Neural cell (in vitro differentiated cells): ENCODE measurements around the gene ACSS2. TPM values are rescaled to one million over a fixed set of nuclear protein-coding genes. Genes with fewer than 3 reads are reported as not detected.

Experiments
- H2AFZ ChIP-seq: fragments of 200-600, 300-800 bp; sonication (generic), shearing (Covaris generic); 2 replicates; pipeline ENCODE4 v1.6.0; 2014; ENCODE audit warnings: low read depth, mild to moderate bottlenecking, antibody characterized with exemption, low read length, moderate library complexity
- H3F3A ChIP-seq: fragments of 200-600 bp; shearing (Covaris generic); 2 replicates; pipeline ENCODE4 v1.6.1; 2016; ENCODE audit warnings: mild to moderate bottlenecking, moderate library complexity, mixed read lengths, antibody characterized with exemption, low read length; ENCODE audit not compliant: insufficient read depth, poor library complexity, severe bottlenecking
- H3K27ac ChIP-seq: fragments of 200-600, 300-800 bp; sonication (generic), shearing (Covaris generic); 2 replicates; pipeline ENCODE4 v1.5.1; 2014; ENCODE audit warnings: mild to moderate bottlenecking, low read length, moderate library complexity
- H3K27me3 ChIP-seq: fragments of 300-800, 200-600 bp; sonication (generic), shearing (Covaris generic); 2 replicates; pipeline ENCODE4 v1.6.0; 2014; ENCODE audit warnings: mild to moderate bottlenecking, low read depth, low read length, moderate library complexity; ENCODE audit not compliant: insufficient read depth
- H3K36me3 ChIP-seq: fragments of 300-800, 200-600 bp; sonication (generic), shearing (Covaris generic); 2 replicates; pipeline ENCODE4 v1.5.1; 2014; ENCODE audit warnings: mild to moderate bottlenecking, antibody characterized with exemption, low read length, moderate library complexity; ENCODE audit not compliant: insufficient read depth
- H3K4me2 ChIP-seq: fragments of 300-800, 200-600 bp; sonication (generic), shearing (Covaris generic); 2 replicates; pipeline ENCODE4 v1.6.0; 2014; ENCODE audit warnings: mild to moderate bottlenecking, low read length
- H3K4me3 ChIP-seq: fragments of 300-800, 200-600 bp; sonication (generic), shearing (Covaris generic); 2 replicates; pipeline ENCODE4 v1.5.1; 2014; ENCODE audit warnings: mild to moderate bottlenecking, low read length, moderate library complexity
- H3K79me2 ChIP-seq: fragments of 200-600 bp; shearing (Covaris generic); replicated peaks from 2 replicates; pipeline ENCODE4 v1.6.0; 2014; ENCODE audit warnings: mild to moderate bottlenecking, low read length, moderate library complexity; ENCODE audit not compliant: insufficient read depth
- H3K9ac ChIP-seq: fragments of 300-800, 200-600 bp; sonication (generic), shearing (Covaris generic); 2 replicates; pipeline ENCODE4 v1.6.1; 2016; ENCODE audit warnings: mild to moderate bottlenecking, low read length, mixed read lengths
- H3K9me2 ChIP-seq: fragments of 200-600 bp; shearing (Covaris generic); 2 replicates; pipeline ENCODE4 v1.6.1; 2016; ENCODE audit warnings: mild to moderate bottlenecking, low read length, mixed read lengths; ENCODE audit not compliant: insufficient read depth
- H3K9me3 ChIP-seq: fragments of 200-600, 300-800 bp; sonication (generic), shearing (Covaris generic); 2 replicates; pipeline ENCODE4 v1.6.1; 2016; ENCODE audit warnings: mild to moderate bottlenecking, mixed run types, low read length, moderate library complexity, mixed read lengths
- H4K20me1 ChIP-seq: fragments of 200-600 bp; shearing (Covaris generic); 2 replicates; pipeline ENCODE4 v1.6.1; 2016; ENCODE audit warnings: mild to moderate bottlenecking, mixed run types; ENCODE audit not compliant: insufficient read depth
- CTCF ChIP-seq: fragments of 450-650 bp; IDR thresholded peaks from 2 replicates; pipeline ENCODE4 v1.5.1; 2014; ENCODE audit warnings: antibody characterized with exemption, mild to moderate bottlenecking, moderate library complexity; ENCODE audit not compliant: poor library complexity, severe bottlenecking
- EP300 ChIP-seq: fragments of 450-650 bp; conservative IDR thresholded peaks from 2 replicates; pipeline ENCODE4 v1.6.1; 2014; ENCODE audit warnings: antibody characterized with exemption, mild to moderate bottlenecking, moderate library complexity; ENCODE audit not compliant: poor library complexity, severe bottlenecking
- EZH2 ChIP-seq: fragments of 200-600, 300-800 bp; shearing (Covaris generic), sonication (generic); IDR thresholded peaks from 2 replicates; pipeline ENCODE4 v1.6.1; 2014; ENCODE audit warnings: antibody characterized with exemption, low read length, borderline replicate concordance, mild to moderate bottlenecking; ENCODE audit not compliant: insufficient read depth, poor library complexity, severe bottlenecking
- MXI1 ChIP-seq: fragments of 450-650 bp; conservative IDR thresholded peaks from 2 replicates; pipeline ENCODE4 v1.6.1; 2014; ENCODE audit warnings: antibody characterized with exemption, mild to moderate bottlenecking; ENCODE audit not compliant: poor library complexity, severe bottlenecking
- POLR2AphosphoS5 ChIP-seq: IDR thresholded peaks from 2 replicates; pipeline ENCODE4 v1.6.1; 2012
- RAD21 ChIP-seq: fragments of 450-650 bp; conservative IDR thresholded peaks from 2 replicates; pipeline ENCODE4 v1.6.1; 2014; ENCODE audit warnings: antibody characterized with exemption, mild to moderate bottlenecking, moderate library complexity
- REST ChIP-seq: IDR thresholded peaks from 2 replicates; pipeline ENCODE4 v1.6.1; 2012; ENCODE audit warnings: borderline replicate concordance
- SMC3 ChIP-seq: fragments of 450-650 bp; conservative IDR thresholded peaks from 2 replicates; pipeline ENCODE4 v1.6.1; 2014; ENCODE audit warnings: antibody characterized with exemption, mild to moderate bottlenecking, moderate library complexity; ENCODE audit not compliant: poor library complexity
- TAF1 ChIP-seq: IDR thresholded peaks from 2 replicates; pipeline ENCODE4 v1.6.1; 2012; ENCODE audit warnings: low read depth
- polyA plus RNA-seq: library from polyadenylated mRNA; depleted of rRNA; stranded (reverse); fragments of >200 nt; gene quantifications from 2 replicates; pipeline ENCODE4 v1.2.3, GENCODE V29; 2014

The ACSS2 gene
- polyA plus RNA-seq, 1 donor from 2014 or later, result 12.3 TPM

- H4K20me1 ChIP-seq, result no peaks in the 10 kb centered on the region
- H2AFZ ChIP-seq, result no peak overlapping the region
- H3K9me2 ChIP-seq, result no peaks in the 10 kb centered on the region
- H3K9ac ChIP-seq, result no peak overlapping the region
- H3K9me3 ChIP-seq, result no peaks in the 10 kb centered on the region
- H3K36me3 ChIP-seq, result peaks cover 4% of the 10 kb centered on the region
- H3F3A ChIP-seq, result no peaks in the 10 kb centered on the region
- no peak overlapping the region for H3K4me3 ChIP-seq
- TF ChIP-seq REST, result no peak
- TF ChIP-seq EZH2, result no peak
- TF ChIP-seq POLR2AphosphoS5, result no peak
- TF ChIP-seq SMC3, result no peak
- no peak for TF ChIP-seq MXI1
- no peak for TF ChIP-seq TAF1
- no peak for TF ChIP-seq RAD21
- TF ChIP-seq CTCF, result no peak
- TF ChIP-seq EP300, result no peak
- H3K27me3 ChIP-seq, result no peaks in the 10 kb centered on the region
- H3K4me2 ChIP-seq, result no peak overlapping the region
- H3K27ac ChIP-seq, result no peak overlapping the region
- H3K79me2 ChIP-seq, result no peaks in the 10 kb centered on the region
These were observed 12.2 kb upstream of the ACSS2 start for GRCh38 chr20:34864216-34864615.

- H3K9ac ChIP-seq, result peak overlapping the region; percentile 89
- H3K79me2 ChIP-seq, result peaks cover 15% of the 10 kb centered on the region
- no peaks in the 10 kb centered on the region for H3K27me3 ChIP-seq
- H3K9me3 ChIP-seq, result no peaks in the 10 kb centered on the region
- H3K36me3 ChIP-seq, result no peaks in the 10 kb centered on the region
- peak overlapping the region; percentile 88 for H3K4me3 ChIP-seq
- H3K27ac ChIP-seq, result no peak overlapping the region
- no peaks in the 10 kb centered on the region for H3K9me2 ChIP-seq
- H3K4me2 ChIP-seq, result peak overlapping the region; percentile 96
- no peaks in the 10 kb centered on the region for H4K20me1 ChIP-seq
- TF ChIP-seq RAD21 (no peak), EP300 (no peak)
- no peak overlapping the region for H2AFZ ChIP-seq
- H3F3A ChIP-seq, result no peaks in the 10 kb centered on the region
These were observed 5.0 kb upstream of the ACSS2 start for GRCh38 chr20:34871320-34871926.
